Esophagus squamous epithelium (tissue), 4 donors: Measurements from ENCODE around the gene CHAF1B.

ENCODE experiments used
- POLR2A ChIP-seq, 4 donors: fragments of 450-650 bp; IDR thresholded peaks; one replicate each; pipeline ENCODE4 v1.6.1; 2017; ENCODE audit warnings: antibody characterized with exemption in 4 of 4, mild to moderate bottlenecking in 4 of 4, moderate library complexity in 3 of 4
- TF ChIP-seq, protein P1 (sequence below), 6 experiments: fragments of 450-650 bp in 4 of 6; fragments of 200-600 bp in 2 of 6; sonication (generic) in 2 of 6; IDR thresholded peaks; one replicate each; pipeline ENCODE4 v1.5.1; 2016 to 2019; ENCODE audit warnings: antibody characterized with exemption in 6 of 6, mild to moderate bottlenecking in 4 of 6, moderate library complexity in 4 of 6

DNA sequence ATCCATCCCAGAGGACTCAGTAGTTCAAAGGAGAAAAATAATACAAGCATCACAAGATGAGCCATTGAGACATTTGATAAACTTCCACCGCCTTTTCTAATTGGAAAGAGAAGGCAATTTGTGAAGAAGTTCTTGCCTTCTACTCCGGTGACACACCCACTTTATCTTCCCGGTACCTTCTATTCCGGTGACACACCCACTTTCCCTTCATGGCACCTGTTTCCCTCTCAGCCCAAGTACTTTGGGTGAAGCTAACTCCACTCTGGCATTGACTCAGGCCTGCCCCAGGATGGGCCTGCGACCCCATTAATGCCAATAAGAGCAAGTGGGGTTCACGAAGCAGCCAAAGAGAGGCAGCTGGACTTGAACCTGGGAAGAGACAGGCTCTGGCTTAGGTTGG lies 56.5 kb downstream of the CHAF1B start:
- TF ChIP-seq POLR2A (IDR thresholded peaks at IDR 0.05) = no peak
- TF ChIP-seq, protein P1, sequence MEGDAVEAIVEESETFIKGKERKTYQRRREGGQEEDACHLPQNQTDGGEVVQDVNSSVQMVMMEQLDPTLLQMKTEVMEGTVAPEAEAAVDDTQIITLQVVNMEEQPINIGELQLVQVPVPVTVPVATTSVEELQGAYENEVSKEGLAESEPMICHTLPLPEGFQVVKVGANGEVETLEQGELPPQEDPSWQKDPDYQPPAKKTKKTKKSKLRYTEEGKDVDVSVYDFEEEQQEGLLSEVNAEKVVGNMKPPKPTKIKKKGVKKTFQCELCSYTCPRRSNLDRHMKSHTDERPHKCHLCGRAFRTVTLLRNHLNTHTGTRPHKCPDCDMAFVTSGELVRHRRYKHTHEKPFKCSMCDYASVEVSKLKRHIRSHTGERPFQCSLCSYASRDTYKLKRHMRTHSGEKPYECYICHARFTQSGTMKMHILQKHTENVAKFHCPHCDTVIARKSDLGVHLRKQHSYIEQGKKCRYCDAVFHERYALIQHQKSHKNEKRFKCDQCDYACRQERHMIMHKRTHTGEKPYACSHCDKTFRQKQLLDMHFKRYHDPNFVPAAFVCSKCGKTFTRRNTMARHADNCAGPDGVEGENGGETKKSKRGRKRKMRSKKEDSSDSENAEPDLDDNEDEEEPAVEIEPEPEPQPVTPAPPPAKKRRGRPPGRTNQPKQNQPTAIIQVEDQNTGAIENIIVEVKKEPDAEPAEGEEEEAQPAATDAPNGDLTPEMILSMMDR (IDR thresholded peaks at IDR 0.05) = no peak
